NCI-H2081 treated with DMSO at 0.1 percent for 48 hours (cell line): ENCODE data around the gene ADCYAP1R1.
"Not testable (repeated sequence)": the region's sequence is repeated elsewhere in the genome, so short reads cannot be mapped to it uniquely, and the experiment has no call there.

Source experiments
- DNase-seq: peaks from one replicate; lab custom pipeline; 2025; lab: John Stamatoyannopoulos, UW

Gene ADCYAP1R1

GRCh38 chr7:31134246-31135188, 82.4 kb downstream of the ADCYAP1R1 start:
- DNase-seq = no peak

GRCh38 chr7:31137234-31137633, 85.1 kb downstream of the ADCYAP1R1 start:
- DNase-seq = no peak

GRCh38 chr7:31145339-31145738, 93.2 kb downstream of the ADCYAP1R1 start:
- DNase-seq = no peak

- DNase-seq = no peak
These were observed 93.9 kb downstream of the ADCYAP1R1 start for GRCh38 chr7:31146030-31146429.

GRCh38 chr7:31146538-31146937, 94.4 kb downstream of the ADCYAP1R1 start:
- DNase-seq = no peak

GRCh38 chr7:31151849-31152248, 99.7 kb downstream of the ADCYAP1R1 start:
- DNase-seq = no peak

- not testable (repeated sequence) for DNase-seq
These were observed 101.2 kb downstream of the ADCYAP1R1 start for GRCh38 chr7:31153318-31153717.

- no peak for DNase-seq
These were observed 108.8 kb downstream of the ADCYAP1R1 start for GRCh38 chr7:31160941-31161340.
